GM12878 (cell line): Measurements from ENCODE around the gene CCDC137. TPM values are rescaled to one million over a fixed set of nuclear protein-coding genes. Genes with fewer than 3 reads are reported as not detected.

Source experiments
- ATAC-seq: fragments of 200-7000 bp; cut with Tn5 transposase; 3 replicates; pipeline ENCODE4 v1.9.1; 2020; ENCODE audit warnings: mild to moderate bottlenecking, moderate library complexity
- BruUV-seq: library from RNA; stranded (reverse); fragments of 400-500 nt; replicated peaks from 2 replicates; lab custom pipeline; 2021; lab: Mats Ljungman, UMichigan
- CTCF ChIA-PET: fragments of 300-600 bp; sonication (Branson Sonifier 250); formaldehyde crosslinking; extraction: SDS; loops from one replicate; lab custom pipeline; 2021; ENCODE audit warnings: inconsistent platforms; lab: Yijun Ruan, JAX
- POLR2A ChIA-PET: fragments of 350-600 bp; formaldehyde crosslinking; extraction: SDS; loops from one replicate; lab custom pipeline; 2021; ENCODE audit warnings: inconsistent platforms; lab: Charles Lee
- RAD21 ChIA-PET: fragments of 300-600 bp; sonication (Branson Sonifier 250); formaldehyde crosslinking; loops from one replicate; lab custom pipeline; 2023; ENCODE audit warnings: antibody characterized with exemption; ENCODE audit not compliant: unreplicated experiment; lab: Charles Lee
- SMC1A ChIA-PET: fragments of 300-600 bp; sonication (Branson Sonifier 250); formaldehyde crosslinking; loops from one replicate; lab custom pipeline; 2023; ENCODE audit not compliant: unreplicated experiment, uncharacterized antibody; lab: Charles Lee
- DNase-seq: peaks from one replicate; pipeline ENCODE4 v3.0.0-alpha.2; 2011; ENCODE audit warnings: low read depth, low spot score
- FAIRE-seq: peaks from 3 replicates; lab custom pipeline; 2011; peaks lifted over from hg19 to GRCh38; lab: Jason Lieb, UNC
- H2AFZ ChIP-seq: 2 replicates; pipeline ENCODE4 v1.6.0; 2011; ENCODE audit warnings: low read depth, low read length, control low read depth; ENCODE audit not compliant: control insufficient read depth
- H3K27ac ChIP-seq: 2 replicates; pipeline ENCODE4 v1.5.1; 2011; ENCODE audit warnings: control low read depth; ENCODE audit not compliant: control insufficient read depth, insufficient read depth
- H3K27me3 ChIP-seq, 2 experiments: replicated peaks in 1 of 2; 2 replicates each; pipeline versions ENCODE4 v1.6.0 to v1.6.1; 2011; ENCODE audit warnings: low read length in 1 of 2; ENCODE audit not compliant: control insufficient read depth in 2 of 2, insufficient read depth in 2 of 2
- H3K36me3 ChIP-seq, 2 experiments: 2 replicates each; pipeline ENCODE4 v1.5.1; 2011; ENCODE audit warnings: low read length in 1 of 2; ENCODE audit not compliant: control insufficient read depth in 2 of 2, insufficient read depth in 2 of 2
- H3K4me1 ChIP-seq: 2 replicates; pipeline ENCODE4 v1.6.1; 2011; ENCODE audit warnings: mild to moderate bottlenecking, low read length, moderate library complexity, mixed read lengths; ENCODE audit not compliant: control insufficient read depth, insufficient read depth
- H3K4me2 ChIP-seq: 2 replicates; pipeline ENCODE4 v1.6.0; 2011; ENCODE audit warnings: control low read depth; ENCODE audit not compliant: control insufficient read depth, insufficient read depth
- H3K4me3 ChIP-seq: fragments of 200-600 bp; sonication (generic); 2 replicates; pipeline ENCODE4 v1.5.1; 2016
- H3K79me2 ChIP-seq: 2 replicates; pipeline ENCODE4 v1.6.0; 2011; ENCODE audit warnings: low read length; ENCODE audit not compliant: control insufficient read depth, insufficient read depth
- H3K9ac ChIP-seq: 2 replicates; pipeline ENCODE4 v1.8.0; 2011; ENCODE audit warnings: low read length, control low read depth, mixed read lengths; ENCODE audit not compliant: control insufficient read depth, insufficient read depth
- H3K9me3 ChIP-seq: replicated peaks from 3 replicates; pipeline ENCODE4 v1.5.1; 2011; ENCODE audit warnings: mild to moderate bottlenecking, low read length; ENCODE audit not compliant: control insufficient read depth, insufficient read depth
- H4K20me1 ChIP-seq: 2 replicates; pipeline ENCODE4 v1.6.0; 2011; ENCODE audit not compliant: control insufficient read depth, insufficient read depth
- BMI1 ChIP-seq: fragments of 450-650 bp; IDR thresholded peaks from 2 replicates; pipeline ENCODE4 v1.6.1; 2016; ENCODE audit warnings: mild to moderate bottlenecking, moderate library complexity, borderline replicate concordance
- CBX3 ChIP-seq: fragments of 200-600 bp; sonication (generic); IDR thresholded peaks from 2 replicates; pipeline ENCODE4 v1.6.1; 2016; ENCODE audit warnings: low read depth, borderline replicate concordance
- CHD2 ChIP-seq: IDR thresholded peaks from 2 replicates; pipeline ENCODE4 v1.6.1; 2011; ENCODE audit warnings: low read depth, low read length, improper control_type of control experiment, borderline replicate concordance
- ELK1 ChIP-seq: IDR thresholded peaks from 2 replicates; pipeline ENCODE4 v1.6.1; 2012; ENCODE audit warnings: low read depth, low read length, improper control_type of control experiment
- FOS ChIP-seq: IDR thresholded peaks from 3 replicates; pipeline ENCODE4 v1.6.1; 2011; ENCODE audit warnings: borderline replicate concordance; ENCODE audit not compliant: insufficient read length; ENCODE audit errors: extremely low read depth
- HDAC2 ChIP-seq: fragments of 200-600 bp; sonication (generic); IDR thresholded peaks from 2 replicates; pipeline ENCODE4 v1.6.1; 2017
- IRF5 ChIP-seq: fragments of 450-650 bp; IDR thresholded peaks from 2 replicates; pipeline ENCODE4 v1.6.1; 2017; ENCODE audit warnings: borderline replicate concordance
- NFXL1 ChIP-seq: fragments of 450-650 bp; IDR thresholded peaks from 2 replicates; pipeline ENCODE4 v1.6.1; 2017; ENCODE audit warnings: antibody characterized with exemption, mild to moderate bottlenecking, borderline replicate concordance
- RFX5 ChIP-seq: IDR thresholded peaks from 2 replicates; pipeline ENCODE4 v1.6.1; 2011; ENCODE audit warnings: low read depth, low read length, improper control_type of control experiment
- SIX5 ChIP-seq: IDR thresholded peaks from 2 replicates; pipeline ENCODE4 v1.6.1; 2011; ENCODE audit warnings: mild to moderate bottlenecking, low read depth, low read length, moderate library complexity; ENCODE audit not compliant: severe bottlenecking
- STAT3 ChIP-seq: IDR thresholded peaks from 2 replicates; pipeline ENCODE4 v1.6.1; 2011; ENCODE audit warnings: low read depth, low read length, improper control_type of control experiment
- YY1 ChIP-seq: IDR thresholded peaks from 2 replicates; pipeline ENCODE4 v1.6.1; 2011; ENCODE audit warnings: low read depth, mild to moderate bottlenecking, low read length
- WGBS: methylation state at CpG from one replicate; pipeline ENCODE4 v1.1.6; 2016; ENCODE audit warnings: low lambda C conversion rate; ENCODE audit not compliant: insufficient replicate concordance, insufficient coverage; ENCODE audit errors: missing lambda C conversion rate; 5-methylcytosine and 5-hydroxymethylcytosine counted together
- in situ Hi-C: fragments of 300-500 bp; cut with MboI; formaldehyde crosslinking; loops from 9 replicates; pipeline ENCODE4 v1.14.3; 2018; ENCODE audit warnings: mixed read lengths
- intact Hi-C: fragments of 100-400 bp; cut with micrococcal nuclease; formaldehyde crosslinking; loops from one replicate; pipeline ENCODE4 v1.14.2; 2022; ENCODE audit not compliant: unreplicated experiment
- polyA plus RNA-seq, 11 experiments: library from polyadenylated mRNA; depleted of rRNA in 4 of 11; unstranded in 6 of 11; stranded (reverse) in 5 of 11; fragments of >200 nt; fragmentation: Nextera tagmentation in 4 of 11; fragmentation: Illumina TruSeq in 1 of 11; extraction: Ambion mirVana in 4 of 11; extraction: Trizol in 1 of 11; gene quantifications; 1 replicate in 1 of 11; 2 replicates in 10 of 11; pipeline versions ENCODE4 v1.2.1 to v1.2.3, GENCODE V29; 2011 to 2016; ENCODE audit warnings: inconsistent platforms in 2 of 11, missing spikeins in 2 of 11, low read depth in 1 of 11
- total RNA-seq, 4 experiments: library from RNA; depleted of rRNA in 3 of 4; stranded (reverse); fragments of >200 nt in 3 of 4; fragmentation: Illumina TruSeq in 1 of 4; extraction: Trizol in 1 of 4; gene quantifications; 2 replicates each; pipeline versions ENCODE4 v1.2.1 to v1.2.3, GENCODE V29; 2013 to 2021
- TF ChIP-seq, protein P1 (sequence below): IDR thresholded peaks from 2 replicates; pipeline ENCODE4 v1.6.1; 2011; ENCODE audit warnings: low read depth, mild to moderate bottlenecking, low read length, moderate library complexity, borderline replicate concordance; ENCODE audit errors: extremely low read depth
- TF ChIP-seq, protein P2 (sequence below): fragments of 450-650 bp; formaldehyde crosslinking; IDR thresholded peaks from 2 replicates; pipeline ENCODE4 v1.4.0; 2020; ENCODE audit warnings: mild to moderate bottlenecking, moderate library complexity
- TF ChIP-seq, protein P3 (sequence below): fragments of 450-650 bp; conservative IDR thresholded peaks from 2 replicates; pipeline ENCODE4 v1.6.1; 2017; ENCODE audit warnings: mild to moderate bottlenecking, moderate library complexity

CCDC137 gene
- total and polyA plus RNA-seq, 10 of the 15 experiments (the other 5 are each of a cell fraction or from before 2014, with no cell fraction given), result 2.2 to 45.4 (median 22.1) TPM

DNA sequence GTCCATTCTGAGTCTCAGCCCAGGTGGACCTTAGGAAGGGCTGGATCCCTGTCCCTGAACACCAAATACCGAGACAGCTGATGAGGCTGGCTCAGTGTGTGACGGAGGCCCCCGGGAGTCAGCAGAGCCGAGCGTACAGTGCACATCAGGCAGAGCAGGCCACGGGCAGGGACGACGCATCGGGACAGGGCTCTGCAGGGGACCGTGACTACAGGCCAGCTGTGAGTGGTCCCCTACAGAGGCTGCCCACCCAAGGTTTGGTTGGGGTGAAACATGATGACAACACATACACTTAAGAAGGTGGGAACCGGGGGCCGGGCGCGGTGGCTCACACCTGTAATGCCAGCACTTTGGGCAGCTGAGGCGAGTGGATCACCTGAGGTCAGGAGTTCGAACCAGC is 6.4 kb downstream of the CCDC137 start:
- DNase-seq (no peak), ATAC-seq (no peak), FAIRE-seq (no peak)
- H3K27me3 ChIP-seq, result no peaks in the 10 kb centered on the region
- ChIA-PET RAD21 (no interaction called here), SMC1A (no interaction called here), POLR2A (no interaction called here), CTCF (no interaction called here)
- intact Hi-C loops (no loop called here), in situ Hi-C loops (no loop called here)
- peaks cover 11 to 23% of the 10 kb centered on the region in 2 experiments for H3K36me3 ChIP-seq
- H3K4me1 ChIP-seq, result 0 out of 2 replicates have a peak, but pooled peaks cover 2% of the 10 kb centered on the region
- no TSS peak for BruUV-seq
- no peak overlapping the region for H3K4me2 ChIP-seq
- no peak overlapping the region for H2AFZ ChIP-seq
- H4K20me1 ChIP-seq, result no peaks in the 10 kb centered on the region
- H3K27ac ChIP-seq, result no peak overlapping the region
- H3K79me2 ChIP-seq, result peaks cover 5% of the 10 kb centered on the region
- no peak overlapping the region for H3K9ac ChIP-seq
- H3K4me3 ChIP-seq, result no peak overlapping the region
- 94% methylated on average over 16 of the region's 16 CpGs for whole genome bisulfite sequencing
- no peaks in the 10 kb centered on the region for H3K9me3 ChIP-seq
- TF ChIP-seq, protein P1, sequence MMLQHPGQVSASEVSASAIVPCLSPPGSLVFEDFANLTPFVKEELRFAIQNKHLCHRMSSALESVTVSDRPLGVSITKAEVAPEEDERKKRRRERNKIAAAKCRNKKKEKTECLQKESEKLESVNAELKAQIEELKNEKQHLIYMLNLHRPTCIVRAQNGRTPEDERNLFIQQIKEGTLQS, result no peak
- TF ChIP-seq NFXL1 (no peak), STAT3 (no peak), YY1 (no peak), BMI1 (no peak), RFX5 (no peak), IRF5 (no peak), HDAC2 (no peak), FOS (no peak), CHD2 (no peak), ELK1 (no peak), SIX5 (no peak), CBX3 (no peak)
- TF ChIP-seq, protein P2, sequence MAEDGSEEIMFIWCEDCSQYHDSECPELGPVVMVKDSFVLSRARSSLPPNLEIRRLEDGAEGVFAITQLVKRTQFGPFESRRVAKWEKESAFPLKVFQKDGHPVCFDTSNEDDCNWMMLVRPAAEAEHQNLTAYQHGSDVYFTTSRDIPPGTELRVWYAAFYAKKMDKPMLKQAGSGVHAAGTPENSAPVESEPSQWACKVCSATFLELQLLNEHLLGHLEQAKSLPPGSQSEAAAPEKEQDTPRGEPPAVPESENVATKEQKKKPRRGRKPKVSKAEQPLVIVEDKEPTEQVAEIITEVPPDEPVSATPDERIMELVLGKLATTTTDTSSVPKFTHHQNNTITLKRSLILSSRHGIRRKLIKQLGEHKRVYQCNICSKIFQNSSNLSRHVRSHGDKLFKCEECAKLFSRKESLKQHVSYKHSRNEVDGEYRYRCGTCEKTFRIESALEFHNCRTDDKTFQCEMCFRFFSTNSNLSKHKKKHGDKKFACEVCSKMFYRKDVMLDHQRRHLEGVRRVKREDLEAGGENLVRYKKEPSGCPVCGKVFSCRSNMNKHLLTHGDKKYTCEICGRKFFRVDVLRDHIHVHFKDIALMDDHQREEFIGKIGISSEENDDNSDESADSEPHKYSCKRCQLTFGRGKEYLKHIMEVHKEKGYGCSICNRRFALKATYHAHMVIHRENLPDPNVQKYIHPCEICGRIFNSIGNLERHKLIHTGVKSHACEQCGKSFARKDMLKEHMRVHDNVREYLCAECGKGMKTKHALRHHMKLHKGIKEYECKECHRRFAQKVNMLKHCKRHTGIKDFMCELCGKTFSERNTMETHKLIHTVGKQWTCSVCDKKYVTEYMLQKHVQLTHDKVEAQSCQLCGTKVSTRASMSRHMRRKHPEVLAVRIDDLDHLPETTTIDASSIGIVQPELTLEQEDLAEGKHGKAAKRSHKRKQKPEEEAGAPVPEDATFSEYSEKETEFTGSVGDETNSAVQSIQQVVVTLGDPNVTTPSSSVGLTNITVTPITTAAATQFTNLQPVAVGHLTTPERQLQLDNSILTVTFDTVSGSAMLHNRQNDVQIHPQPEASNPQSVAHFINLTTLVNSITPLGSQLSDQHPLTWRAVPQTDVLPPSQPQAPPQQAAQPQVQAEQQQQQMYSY (CRISPR knock-in tag), result no peak
- TF ChIP-seq, protein P3, sequence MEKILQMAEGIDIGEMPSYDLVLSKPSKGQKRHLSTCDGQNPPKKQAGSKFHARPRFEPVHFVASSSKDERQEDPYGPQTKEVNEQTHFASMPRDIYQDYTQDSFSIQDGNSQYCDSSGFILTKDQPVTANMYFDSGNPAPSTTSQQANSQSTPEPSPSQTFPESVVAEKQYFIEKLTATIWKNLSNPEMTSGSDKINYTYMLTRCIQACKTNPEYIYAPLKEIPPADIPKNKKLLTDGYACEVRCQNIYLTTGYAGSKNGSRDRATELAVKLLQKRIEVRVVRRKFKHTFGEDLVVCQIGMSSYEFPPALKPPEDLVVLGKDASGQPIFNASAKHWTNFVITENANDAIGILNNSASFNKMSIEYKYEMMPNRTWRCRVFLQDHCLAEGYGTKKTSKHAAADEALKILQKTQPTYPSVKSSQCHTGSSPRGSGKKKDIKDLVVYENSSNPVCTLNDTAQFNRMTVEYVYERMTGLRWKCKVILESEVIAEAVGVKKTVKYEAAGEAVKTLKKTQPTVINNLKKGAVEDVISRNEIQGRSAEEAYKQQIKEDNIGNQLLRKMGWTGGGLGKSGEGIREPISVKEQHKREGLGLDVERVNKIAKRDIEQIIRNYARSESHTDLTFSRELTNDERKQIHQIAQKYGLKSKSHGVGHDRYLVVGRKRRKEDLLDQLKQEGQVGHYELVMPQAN, result no peak
